HG03520 (cell line): ENCODE data around the gene AGAP1.
A peak's percentile ranks its signal among the peaks of the same experiment; 100 is the strongest.

ENCODE experiments used
- ATAC-seq: cut with Tn5 transposase; IDR thresholded peaks from one replicate; pipeline ENCODE4 v1.9.1; 2021; ENCODE audit warnings: mild to moderate bottlenecking, moderate library complexity; ENCODE audit not compliant: unreplicated experiment

The AGAP1 gene

DNA sequence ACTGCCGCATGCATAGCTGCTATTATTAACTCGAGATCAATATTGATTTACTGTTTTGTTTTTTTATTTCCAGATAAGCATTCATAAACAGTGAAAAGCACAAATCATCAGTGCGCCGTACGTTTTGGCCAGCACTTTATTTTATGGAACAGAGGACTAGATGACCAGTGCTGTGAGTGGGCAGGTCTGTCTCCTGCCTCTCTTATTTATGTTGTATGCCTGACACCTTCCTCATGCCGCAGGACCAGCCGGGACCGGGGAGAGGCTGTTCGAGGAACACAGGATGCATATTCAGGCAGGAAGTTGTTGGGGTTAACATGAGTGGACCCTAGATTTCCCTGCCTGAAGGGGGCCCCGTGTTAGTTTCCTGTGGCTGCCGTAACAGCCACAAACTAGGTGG lies 72.6 kb downstream of the AGAP1 start:
- no peak for ATAC-seq

DNA sequence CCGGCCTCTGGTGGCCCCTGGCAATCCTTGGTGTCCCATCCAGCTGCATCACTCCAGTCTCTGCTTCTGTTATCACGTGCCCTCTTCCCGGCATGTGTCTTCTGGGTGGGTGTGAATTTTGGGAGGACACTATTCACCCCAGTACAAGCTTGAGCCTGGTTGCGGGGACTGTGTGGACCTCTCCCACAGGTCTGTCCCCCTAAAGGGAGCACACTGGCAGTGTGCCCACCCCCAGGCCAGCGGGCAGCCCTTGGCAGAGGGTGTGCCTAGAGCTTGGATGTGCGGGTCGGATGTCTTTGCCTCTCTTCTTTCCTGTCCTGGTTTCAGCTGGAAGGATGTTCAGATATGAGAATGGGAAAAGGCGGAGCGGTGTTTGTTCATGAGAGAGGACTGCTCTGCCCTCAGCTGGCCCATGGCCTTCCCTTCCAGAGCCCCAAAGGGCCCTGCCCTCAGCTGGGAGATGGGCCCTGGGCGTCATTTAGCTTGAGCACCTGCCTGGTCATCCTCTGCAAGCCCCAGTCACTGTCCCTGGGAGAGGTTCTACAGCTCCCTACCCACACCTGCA lies 73.2 kb downstream of the AGAP1 start:
- no peak for ATAC-seq

DNA sequence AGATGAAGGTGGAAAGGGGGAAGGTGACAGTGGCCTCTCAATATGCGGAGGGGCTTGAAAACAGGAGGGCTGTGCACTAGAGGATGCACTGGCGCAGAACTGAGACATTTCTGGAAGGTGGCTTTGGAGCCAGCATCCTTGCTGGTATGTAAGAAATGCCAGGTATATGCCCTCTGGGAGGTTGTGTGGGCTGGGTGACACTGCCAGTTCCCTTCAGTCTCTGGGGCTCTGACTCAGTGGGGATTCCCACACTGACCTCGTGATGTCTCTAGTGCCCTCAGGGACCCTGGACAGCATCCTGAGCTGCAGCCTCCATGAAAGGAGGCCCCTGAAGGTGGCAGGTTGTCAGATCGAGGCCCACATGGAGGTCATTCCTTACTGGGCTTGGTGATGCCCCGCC lies 74.0 kb downstream of the AGAP1 start:
- no peak for ATAC-seq

DNA sequence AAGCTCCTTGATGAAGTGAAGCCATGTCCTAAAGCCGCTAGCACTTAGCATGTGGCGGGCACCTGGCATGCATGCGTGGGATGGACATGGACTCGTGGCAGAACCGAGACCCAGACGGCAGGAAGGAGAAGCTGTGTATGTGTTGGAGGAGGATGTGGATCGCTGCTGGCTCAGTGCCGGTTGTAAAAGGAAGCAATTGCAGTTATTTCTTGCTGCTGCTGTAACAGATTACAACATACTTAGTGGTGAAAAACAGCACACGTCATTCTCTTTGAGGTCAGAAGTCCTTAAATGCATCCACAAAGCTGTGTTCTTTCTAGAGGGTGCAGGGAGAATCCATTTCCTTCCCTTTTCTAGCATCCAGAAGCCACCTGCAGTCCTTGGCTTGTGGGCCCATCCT lies 74.6 kb downstream of the AGAP1 start:
- ATAC-seq = no peak

DNA sequence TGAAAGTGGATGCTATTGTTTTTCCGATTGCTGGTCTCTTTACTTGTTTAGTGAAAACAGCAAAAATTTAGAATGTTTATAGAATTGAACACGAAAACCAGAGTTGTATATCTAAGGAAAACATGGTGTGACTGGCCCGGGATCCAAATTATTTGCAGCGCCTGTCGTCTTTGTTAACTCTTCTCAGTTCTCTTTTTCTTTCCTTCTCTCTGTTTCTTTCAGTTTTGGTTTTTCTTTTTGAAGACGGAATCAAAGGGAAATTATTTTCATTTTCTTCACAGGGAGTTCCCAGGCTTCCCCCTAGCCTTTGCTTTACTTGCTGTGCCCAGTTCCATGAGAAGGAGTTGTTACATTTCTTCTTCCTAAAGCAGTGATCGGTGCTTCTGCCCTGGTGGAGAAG lies 76.0 kb downstream of the AGAP1 start:
- no peak for ATAC-seq

DNA sequence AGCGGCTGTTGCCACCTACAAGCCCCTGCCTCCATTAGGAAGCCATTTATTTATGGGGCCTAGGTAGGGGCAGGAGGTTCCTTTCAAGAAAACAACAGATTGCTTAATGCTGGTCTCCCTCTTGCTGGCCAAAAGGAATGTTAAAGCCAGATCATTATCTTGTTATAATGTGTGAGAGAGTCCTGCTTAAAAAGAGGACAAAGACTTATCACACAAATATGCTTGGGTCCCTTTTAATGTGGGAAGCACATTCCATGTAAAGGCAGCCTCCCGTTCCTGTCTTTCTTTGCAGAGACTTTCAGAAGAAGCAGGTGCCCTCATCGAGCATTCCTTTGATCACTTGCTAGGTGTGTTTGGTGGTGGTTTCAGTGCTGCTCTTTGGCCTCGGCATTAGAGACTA lies 76.4 kb downstream of the AGAP1 start:
- no peak for ATAC-seq

DNA sequence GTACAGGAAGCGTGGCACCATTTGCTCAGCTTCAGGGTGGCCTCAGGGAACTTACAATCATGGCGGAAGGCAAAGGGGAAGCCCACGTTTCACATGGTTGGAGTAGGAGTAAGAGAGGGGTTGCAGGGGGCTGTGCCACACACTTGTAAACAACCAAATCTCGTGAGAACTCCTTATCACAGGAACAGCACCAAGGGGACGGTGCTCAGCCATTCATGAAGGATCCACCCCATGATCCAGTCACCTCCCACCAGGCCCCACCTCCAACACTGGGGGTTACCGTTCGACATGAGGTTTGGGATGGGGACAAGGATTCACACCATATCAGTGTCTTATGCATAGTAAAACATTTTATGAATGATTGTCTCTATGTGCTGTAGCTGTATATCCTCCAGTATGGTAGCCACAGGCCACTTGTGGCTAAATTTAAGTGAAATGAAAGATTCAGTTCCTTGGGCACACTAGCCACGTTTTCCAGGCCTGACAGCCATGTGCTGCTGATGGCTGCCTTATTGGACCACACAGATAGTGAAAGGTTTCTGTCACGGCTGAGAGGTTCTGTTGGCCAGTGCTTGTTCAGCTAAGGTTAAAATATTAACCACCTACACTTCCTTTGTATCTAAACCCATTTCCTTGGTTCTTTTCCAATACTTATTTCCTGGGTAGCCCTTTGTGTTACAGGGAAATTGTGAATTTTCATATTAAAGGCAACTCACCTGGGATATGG lies 77.3 kb downstream of the AGAP1 start:
- peak; percentile 44 for ATAC-seq

DNA sequence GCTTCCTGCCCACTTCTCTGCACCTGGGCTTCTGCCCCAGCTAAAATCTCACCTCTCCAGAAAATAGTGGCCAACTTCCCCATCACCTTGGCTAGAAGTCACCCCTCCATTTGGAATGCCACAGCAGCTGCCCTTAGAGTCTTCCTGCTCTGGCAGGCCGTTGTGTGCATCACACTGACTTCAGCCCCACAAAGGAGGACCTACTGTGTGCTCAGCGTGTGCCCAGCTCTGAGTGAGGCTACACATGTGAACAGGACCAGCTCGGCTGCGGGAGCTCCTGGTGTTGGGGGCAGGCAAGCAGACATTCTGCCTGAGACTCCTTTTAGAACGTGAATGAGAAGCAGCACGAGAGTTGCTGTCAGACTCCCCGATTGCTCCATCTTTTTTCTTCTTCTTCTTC lies 78.7 kb downstream of the AGAP1 start:
- ATAC-seq = no peak

DNA sequence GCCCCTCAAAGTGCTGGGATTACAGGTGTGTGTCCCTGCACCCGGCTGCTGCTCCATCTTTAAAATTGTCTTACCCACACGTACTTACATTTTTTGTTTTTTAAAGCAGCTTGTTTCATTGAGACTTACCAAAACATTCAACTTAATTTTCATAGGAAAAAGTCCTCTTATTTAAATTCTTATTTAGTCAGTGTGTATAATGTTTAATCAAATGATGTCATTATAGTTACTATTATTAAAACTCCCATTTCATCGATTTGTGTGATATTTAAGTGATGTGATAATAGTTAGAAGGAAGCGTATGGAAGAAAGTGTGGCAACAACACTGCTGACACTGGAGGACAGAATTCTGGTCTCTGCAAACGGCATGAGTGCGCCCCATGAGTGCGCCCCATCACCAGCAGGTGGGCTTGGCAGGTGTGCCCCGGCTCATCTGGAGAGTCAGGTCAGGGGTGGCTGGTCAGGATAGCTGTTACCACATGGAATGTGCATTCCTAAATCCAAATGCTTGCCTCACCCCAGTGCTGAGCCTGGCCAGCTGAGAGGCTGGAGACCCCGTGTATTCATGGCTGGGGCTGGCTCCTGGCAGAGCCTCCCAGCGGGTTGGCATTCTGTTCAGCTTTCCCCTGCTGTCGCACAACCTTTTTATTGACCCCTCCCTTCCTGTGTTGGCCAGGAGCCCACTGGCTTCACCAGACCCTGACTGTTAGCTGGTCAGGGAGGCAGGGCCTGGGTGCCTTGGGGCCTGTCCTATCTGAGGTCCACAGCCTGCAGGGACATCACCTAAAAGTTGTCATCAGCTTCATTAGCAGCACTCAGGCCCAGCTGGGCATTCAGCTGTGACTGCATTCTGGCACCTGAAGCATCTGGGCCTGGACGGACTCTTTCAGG lies 79.7 kb downstream of the AGAP1 start:
- no peak for ATAC-seq

DNA sequence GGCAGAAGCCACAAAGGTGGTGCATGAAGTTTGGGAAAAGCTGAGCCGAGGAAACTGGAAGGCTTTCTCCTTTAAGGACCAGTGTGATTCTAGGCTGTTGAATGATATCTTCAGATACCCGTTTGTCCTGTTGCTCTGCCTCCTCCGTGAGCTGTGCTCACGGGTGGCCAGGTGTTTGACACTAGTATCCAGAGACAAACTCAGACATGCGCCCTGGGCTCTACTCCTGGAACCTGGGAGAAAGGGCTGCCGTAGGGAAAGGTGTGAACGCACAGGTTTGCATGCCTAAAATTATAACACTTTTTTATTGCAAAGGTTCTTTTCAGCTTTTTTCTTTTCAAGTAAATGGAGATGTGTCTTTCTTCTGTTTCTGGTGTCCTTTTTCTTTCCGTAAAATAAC lies 81.6 kb downstream of the AGAP1 start:
- no peak for ATAC-seq

DNA sequence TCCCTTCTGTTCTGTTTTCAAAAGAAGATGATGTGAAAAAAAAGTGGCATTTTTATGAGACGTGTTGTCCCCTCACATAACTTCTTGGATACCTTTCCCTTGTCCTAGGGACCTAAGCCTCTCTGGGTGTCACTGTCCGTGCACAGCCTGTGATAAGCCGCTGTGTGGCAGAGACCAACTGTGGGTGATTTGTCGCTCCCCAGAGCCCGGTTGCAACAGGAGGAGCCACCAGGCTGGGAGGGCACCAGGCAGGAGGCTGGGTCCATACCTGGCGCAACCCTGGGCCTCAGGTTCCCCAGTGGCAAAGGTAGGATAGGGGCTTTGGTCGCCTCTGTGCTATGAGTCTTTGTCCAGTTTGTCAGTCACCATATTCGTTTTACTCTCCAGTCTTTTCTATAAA lies 82.1 kb downstream of the AGAP1 start:
- ATAC-seq = no peak

DNA sequence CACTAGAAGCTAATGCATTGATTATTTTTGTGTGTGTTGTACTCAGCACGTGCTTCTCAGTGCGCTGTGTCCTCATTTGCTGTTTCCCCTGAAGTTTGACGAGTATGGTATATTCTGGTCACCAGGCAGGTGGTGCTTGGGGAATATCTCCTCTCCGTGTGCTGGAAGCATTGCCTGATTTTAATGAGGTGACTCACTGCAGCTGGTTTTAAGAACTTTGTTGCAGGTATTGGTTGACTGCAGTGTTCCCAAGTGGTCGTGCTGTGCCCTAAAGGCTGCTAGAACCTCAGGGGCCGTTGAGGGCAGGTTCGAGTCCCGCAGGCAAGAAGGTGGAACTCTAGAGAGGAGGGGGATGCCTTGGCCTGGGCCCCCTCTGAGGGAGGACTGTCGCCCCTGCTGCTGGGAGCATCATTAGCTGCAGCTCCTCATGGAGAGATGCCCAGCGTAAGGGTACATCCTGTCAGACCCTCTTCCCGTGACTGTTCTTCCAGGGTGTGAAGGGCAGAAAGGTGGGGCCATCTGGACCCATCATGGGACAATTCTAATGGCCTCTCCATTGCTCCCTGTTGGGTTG lies 82.6 kb downstream of the AGAP1 start:
- ATAC-seq = no peak

DNA sequence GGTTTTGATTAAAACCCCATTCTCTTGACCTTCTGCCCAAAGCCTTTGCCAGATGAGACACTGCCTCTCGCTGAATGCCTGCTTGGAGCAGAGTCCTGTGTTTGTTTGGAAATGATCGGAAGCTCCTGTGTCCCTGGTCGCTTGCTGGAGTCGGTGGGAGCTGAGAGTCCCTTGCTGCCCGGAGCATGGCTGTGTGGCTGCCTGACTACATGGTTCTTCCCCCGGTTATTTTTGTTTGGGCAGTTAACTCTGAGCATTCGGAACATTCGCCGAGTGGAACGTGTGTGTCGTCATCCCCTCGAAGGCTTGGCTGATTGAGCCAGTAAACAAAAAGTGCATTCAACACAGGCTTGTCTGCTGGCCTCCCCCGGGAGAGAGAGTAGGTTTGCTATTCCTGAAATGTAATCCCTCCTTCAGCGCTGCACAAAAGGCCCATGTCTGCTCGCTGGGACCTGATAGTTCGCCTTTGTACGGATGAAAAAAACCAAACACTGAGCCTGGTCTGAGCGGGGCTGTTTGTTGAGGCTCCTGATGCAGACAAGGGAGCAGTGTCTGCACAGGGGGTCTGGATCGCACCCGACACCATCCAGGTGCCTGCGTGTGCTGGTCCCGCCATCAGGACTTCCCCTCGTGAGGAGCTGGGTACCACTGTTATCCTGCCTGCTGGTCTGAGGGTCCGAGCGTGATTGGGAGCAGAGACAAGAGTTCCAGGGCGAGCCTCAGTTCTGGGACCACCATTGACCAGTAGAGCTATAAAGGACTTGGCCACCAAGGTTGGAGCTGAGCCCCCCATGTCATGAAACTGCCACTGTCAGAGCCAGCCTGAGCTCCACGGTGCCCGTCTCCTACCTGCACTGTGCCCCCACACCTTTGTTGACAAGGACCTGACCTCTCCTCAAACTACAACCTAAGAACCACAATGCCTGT lies 83.8 kb downstream of the AGAP1 start:
- ATAC-seq = no peak

DNA sequence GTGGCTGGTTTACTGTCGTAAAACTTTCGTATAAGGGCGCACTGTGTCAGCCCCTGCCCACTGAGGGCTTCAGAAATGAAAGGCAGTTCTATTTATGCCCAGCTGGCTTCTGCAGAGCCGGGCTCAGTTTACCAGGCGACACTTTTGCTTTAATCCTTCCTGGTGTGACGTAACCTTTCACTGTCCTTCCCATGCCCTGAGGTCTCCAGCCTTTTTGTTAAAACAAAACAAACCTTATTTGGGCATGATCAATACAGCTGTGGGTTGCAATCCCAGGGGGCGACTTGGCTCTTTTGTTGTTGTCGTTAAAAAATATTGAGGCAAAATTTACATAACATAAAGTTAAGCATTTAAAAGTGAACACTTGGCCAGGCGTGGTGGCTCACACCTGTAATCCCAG lies 85.3 kb downstream of the AGAP1 start:
- ATAC-seq = no peak

DNA sequence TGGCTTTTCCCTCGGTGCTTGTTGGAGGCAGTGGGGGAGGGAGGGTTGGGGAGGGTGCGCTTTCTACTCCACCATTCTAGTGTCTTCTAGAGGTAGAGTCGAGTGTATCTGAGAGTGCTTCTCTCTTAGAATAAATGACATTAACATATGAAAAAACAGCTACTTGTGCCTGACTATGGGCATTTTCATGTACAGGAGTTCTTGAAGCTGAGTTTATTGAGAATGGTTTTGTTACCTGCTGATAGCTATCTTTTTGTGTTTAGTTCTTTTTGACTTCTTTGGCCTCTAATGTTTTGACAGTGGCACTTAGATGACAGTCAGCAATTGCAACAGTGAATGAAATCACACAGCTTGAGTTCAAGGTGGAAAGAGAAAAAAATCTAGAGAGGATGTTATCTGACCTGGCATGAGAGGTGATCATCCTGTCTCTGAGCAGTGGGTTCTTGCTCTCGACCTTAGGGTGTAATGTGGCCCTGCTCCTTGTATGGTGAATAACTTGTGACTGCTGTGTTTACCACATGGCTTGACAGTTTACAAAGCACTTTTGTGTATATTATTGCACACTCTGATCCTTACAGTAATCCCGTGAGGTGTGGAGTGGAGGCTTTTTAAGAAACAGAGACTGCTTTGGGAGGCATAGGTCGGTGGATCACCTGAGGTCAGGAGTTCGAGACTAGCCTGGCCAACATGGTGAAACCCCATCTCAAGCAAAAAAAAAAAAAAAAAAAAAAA lies 86.7 kb downstream of the AGAP1 start:
- ATAC-seq = no peak

DNA sequence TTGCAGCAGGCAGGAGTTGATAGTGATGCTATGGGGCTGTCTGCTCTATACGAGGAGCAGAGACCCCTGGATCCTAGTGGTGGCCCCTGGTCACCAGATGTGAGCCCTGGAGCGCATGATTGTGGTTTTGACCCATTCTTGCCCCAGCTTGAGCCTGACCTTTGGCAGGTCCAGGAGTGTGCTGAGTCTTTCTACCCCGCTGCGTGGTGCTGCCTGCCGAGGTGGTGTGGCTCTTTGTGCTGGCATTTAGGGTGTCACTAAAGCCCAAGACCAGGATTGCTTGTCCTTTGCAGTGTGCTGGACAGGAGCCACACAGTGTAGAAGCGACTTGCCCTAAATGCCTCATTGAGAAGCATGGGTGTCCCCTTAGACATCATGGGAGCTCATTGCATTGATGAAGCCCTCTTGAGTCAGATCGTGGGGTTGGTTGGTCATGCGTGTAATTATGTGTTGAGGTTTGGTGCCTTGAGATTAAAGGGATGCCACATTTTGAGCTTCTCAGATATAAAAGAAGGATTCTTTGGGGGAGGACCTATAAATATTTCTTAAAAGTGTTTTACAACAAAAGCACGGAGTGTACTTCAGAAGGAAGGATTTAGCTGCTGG lies 88.3 kb downstream of the AGAP1 start:
- ATAC-seq = no peak

DNA sequence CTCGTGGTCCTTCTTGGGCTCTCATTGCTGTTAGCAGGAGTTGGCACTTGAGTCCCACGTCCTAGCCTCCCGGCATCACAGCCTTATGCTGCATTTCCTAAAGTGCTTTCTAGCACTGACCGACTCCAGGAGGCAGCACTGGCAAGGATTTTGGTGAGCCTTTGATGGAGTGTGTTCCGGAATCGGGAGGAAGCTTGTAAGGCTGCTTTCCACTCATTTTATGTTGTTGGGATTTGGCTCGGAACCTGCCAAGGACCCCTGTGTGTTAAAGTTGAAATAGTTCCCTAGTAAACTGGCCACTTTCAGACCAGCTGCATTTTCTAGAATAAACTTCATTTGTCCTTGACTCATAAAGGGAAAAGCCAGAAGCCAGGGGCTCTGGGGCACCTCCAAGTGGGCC lies 88.9 kb downstream of the AGAP1 start:
- ATAC-seq = no peak

DNA sequence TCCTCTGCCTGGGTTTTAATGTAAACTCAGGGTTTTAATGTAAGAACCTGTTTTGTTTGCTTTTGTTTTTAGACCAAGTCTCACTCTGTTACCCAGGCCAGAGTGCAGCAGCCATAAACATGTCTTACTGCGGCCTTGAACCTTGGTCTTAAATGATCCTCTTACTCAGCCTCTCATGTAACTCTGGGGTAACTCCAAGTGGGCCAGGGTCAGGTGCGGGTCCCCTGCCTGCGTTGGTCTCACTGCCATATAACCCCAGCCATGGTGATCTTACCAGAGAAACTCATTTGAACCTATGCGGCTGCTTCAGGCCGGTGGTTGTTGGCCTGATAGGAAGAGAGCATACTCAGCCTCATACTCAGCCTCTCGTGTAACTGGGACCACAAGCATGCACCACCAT lies 89.3 kb downstream of the AGAP1 start:
- no peak for ATAC-seq

DNA sequence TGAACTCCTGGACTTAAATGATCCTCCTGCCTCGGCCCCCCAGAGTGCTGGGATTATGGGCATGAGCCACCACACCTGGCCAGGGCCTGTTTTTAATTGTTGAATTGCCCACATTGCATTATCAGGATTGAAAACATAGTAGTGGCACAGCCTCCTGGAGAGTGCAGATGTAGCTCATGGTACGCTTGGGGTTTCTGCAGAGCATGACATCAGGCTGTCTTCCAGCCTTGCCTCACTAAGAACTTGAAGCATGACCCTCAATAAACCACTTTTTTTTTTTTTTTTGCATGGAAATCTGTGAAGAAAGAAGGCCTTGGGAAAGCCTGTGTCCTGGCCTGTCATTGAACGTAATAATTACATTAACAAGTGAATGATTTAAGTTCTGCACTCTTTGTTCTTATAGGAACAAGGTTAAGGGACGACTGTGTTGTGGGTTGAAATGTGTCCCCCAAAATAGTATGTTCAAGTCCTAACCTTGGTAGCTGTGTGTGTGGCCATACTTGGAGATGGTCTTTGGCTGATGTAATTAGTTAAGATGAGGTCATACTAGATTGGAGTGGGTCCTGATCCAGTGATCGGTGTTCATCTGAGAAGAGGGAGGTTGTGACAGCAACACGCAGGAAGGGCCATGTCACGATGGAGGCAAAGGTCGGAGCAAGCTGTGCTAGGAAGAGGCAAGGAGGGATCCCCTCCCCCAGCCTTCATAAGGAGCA lies 90.2 kb downstream of the AGAP1 start:
- ATAC-seq = no peak
